ENCODE measurements around the gene ERCC1.

DNA sequence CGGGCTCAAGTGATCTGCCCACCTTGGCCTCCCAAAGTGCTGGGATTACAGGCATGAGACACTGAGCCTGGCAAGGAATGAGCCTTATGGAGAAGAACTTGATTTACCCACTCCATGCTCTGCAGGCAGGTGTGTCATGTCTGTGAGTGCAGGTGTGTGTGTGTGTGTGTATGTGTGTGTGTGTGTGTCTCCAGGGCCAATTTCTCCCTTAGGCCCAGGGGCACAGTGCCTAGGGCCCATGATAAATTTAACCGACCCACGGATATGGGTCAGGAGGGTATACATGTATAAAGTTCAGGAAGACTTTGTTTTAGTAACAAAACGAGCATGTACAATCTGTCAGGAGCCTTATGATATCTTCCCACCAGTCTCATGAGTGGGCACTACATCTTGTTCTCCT is 39.5 kb upstream of the ERCC1 start:
- TF ChIP-seq POLR2A (IDR thresholded peaks at IDR 0.05) (no peak), CTCF (IDR thresholded peaks at IDR 0.05) (no peak)
